K562 (cell line): Measurements from ENCODE around the gene C14orf180.

Source experiments
- E2F4 ChIP-seq: sonication (generic); formaldehyde crosslinking; IDR thresholded peaks from 2 replicates; pipeline ENCODE4 v1.8.0; 2022; ENCODE audit warnings: mild to moderate bottlenecking, low read depth, missing genetic modification reagents
- EWSR1 ChIP-seq: fragments of 450-650 bp; IDR thresholded peaks from 2 replicates; pipeline ENCODE4 v1.6.1; 2018; ENCODE audit warnings: borderline replicate concordance, mild to moderate bottlenecking, low read depth, moderate library complexity; ENCODE audit not compliant: partially characterized antibody
- FOXP1 ChIP-seq: sonication (generic); formaldehyde crosslinking; IDR thresholded peaks from 2 replicates; pipeline ENCODE4 v1.8.0; 2022; ENCODE audit warnings: mild to moderate bottlenecking, missing genetic modification reagents
- NRF1 ChIP-seq, 2 experiments: fragments of 450-650 bp; IDR thresholded peaks in 1 of 2; conservative IDR thresholded peaks in 1 of 2; 2 replicates each; pipeline ENCODE4 v1.6.1; 2014; ENCODE audit warnings: mild to moderate bottlenecking in 2 of 2
- PHF21A ChIP-seq: fragments of 450-650 bp; IDR thresholded peaks from 2 replicates; pipeline ENCODE4 v1.6.1; 2017; ENCODE audit warnings: low read depth, borderline replicate concordance
- SIN3B ChIP-seq: fragments of 450-650 bp; IDR thresholded peaks from 2 replicates; pipeline ENCODE4 v1.6.1; 2017; ENCODE audit warnings: low read depth, mild to moderate bottlenecking, moderate library complexity
- TF ChIP-seq, protein P1 (sequence below): fragments of 450-650 bp; IDR thresholded peaks from one replicate; pipeline ENCODE4 v1.6.1; 2018; ENCODE audit warnings: mild to moderate bottlenecking, moderate library complexity; ENCODE audit not compliant: partially characterized antibody
- TF ChIP-seq, protein P2 (sequence below), 3 experiments: IDR thresholded peaks in 2 of 3; conservative IDR thresholded peaks in 1 of 3; 2 replicates each; pipeline ENCODE4 v1.5.1; 2011 to 2012; ENCODE audit warnings: low read length in 3 of 3, mild to moderate bottlenecking in 3 of 3, control low read depth in 2 of 3, improper control_type of control experiment in 1 of 3, inconsistent platforms in 1 of 3, low read depth in 1 of 3, mixed read lengths in 1 of 3, moderate library complexity in 1 of 3; ENCODE audit not compliant: insufficient read depth in 2 of 3
- TF ChIP-seq, protein P3 (sequence below): fragments of 450-650 bp; conservative IDR thresholded peaks from 2 replicates; pipeline ENCODE4 v1.6.1; 2016; ENCODE audit warnings: missing genetic modification characterization, low read depth, mild to moderate bottlenecking, control low read depth, missing compliant biosample characterization

DNA sequence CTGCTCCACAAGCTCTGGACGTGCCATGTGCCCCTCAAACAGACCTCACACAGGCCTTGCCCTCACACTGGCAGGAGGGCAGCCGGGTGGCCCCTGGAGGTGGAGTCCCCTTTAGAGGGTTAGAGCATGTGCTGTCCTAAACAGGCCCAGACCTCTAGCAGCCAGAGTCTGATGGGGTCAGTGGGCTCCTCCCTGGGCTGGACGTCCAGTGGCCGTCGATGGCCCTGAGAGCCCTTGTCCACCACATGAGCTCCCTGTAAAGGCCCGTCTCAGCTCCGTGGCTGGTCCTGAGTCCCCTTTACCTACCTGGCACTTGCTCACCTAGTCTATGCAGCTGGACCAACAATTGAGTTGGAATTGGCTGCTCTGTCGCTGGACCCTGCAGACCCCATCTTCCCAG is 21.2 kb downstream of the C14orf180 start:
- TF ChIP-seq, protein P1, sequence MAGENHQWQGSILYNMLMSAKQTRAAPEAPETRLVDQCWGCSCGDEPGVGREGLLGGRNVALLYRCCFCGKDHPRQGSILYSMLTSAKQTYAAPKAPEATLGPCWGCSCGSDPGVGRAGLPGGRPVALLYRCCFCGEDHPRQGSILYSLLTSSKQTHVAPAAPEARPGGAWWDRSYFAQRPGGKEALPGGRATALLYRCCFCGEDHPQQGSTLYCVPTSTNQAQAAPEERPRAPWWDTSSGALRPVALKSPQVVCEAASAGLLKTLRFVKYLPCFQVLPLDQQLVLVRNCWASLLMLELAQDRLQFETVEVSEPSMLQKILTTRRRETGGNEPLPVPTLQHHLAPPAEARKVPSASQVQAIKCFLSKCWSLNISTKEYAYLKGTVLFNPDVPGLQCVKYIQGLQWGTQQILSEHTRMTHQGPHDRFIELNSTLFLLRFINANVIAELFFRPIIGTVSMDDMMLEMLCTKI, result no peak
- TF ChIP-seq, protein P2, sequence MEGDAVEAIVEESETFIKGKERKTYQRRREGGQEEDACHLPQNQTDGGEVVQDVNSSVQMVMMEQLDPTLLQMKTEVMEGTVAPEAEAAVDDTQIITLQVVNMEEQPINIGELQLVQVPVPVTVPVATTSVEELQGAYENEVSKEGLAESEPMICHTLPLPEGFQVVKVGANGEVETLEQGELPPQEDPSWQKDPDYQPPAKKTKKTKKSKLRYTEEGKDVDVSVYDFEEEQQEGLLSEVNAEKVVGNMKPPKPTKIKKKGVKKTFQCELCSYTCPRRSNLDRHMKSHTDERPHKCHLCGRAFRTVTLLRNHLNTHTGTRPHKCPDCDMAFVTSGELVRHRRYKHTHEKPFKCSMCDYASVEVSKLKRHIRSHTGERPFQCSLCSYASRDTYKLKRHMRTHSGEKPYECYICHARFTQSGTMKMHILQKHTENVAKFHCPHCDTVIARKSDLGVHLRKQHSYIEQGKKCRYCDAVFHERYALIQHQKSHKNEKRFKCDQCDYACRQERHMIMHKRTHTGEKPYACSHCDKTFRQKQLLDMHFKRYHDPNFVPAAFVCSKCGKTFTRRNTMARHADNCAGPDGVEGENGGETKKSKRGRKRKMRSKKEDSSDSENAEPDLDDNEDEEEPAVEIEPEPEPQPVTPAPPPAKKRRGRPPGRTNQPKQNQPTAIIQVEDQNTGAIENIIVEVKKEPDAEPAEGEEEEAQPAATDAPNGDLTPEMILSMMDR (IDR thresholded peaks at IDR 0.05 in 2 of 3, conservative IDR thresholded peaks at IDR 0.05 in 1 of 3; ENCODE audit: insufficient read depth in 2 of 3, low read depth in 1 of 3, low read length in 3 of 3), result no peak
- TF ChIP-seq SIN3B, result no peak
- no peak for TF ChIP-seq PHF21A
- TF ChIP-seq, protein P3, sequence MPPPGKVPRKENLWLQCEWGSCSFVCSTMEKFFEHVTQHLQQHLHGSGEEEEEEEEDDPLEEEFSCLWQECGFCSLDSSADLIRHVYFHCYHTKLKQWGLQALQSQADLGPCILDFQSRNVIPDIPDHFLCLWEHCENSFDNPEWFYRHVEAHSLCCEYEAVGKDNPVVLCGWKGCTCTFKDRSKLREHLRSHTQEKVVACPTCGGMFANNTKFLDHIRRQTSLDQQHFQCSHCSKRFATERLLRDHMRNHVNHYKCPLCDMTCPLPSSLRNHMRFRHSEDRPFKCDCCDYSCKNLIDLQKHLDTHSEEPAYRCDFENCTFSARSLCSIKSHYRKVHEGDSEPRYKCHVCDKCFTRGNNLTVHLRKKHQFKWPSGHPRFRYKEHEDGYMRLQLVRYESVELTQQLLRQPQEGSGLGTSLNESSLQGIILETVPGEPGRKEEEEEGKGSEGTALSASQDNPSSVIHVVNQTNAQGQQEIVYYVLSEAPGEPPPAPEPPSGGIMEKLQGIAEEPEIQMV (tag), result no peak
- TF ChIP-seq FOXP1 (CRISPR knock-in tag), result no peak
- TF ChIP-seq EWSR1, result no peak
- no peak for TF ChIP-seq E2F4 (CRISPR knock-in tag)
- no peak for TF ChIP-seq NRF1 (conservative IDR thresholded peaks at IDR 0.05 in 1 of 2, IDR thresholded peaks at IDR 0.05 in 1 of 2)
